GM12892 (cell line): Measurements from ENCODE around the gene GNAI2.
A peak's percentile ranks its signal among the peaks of the same experiment; 100 is the strongest.
"Not testable (repeated sequence)": the region's sequence is repeated elsewhere in the genome, so short reads cannot be mapped to it uniquely, and the experiment has no call there.

ENCODE experiments used
- DNase-seq: peaks from one replicate; pipeline ENCODE4 v3.0.0; 2011; ENCODE audit not compliant: insufficient read length
- FAIRE-seq: peaks from 2 replicates; lab custom pipeline; 2011; peaks lifted over from hg19 to GRCh38; lab: Jason Lieb, UNC
- POLR2A ChIP-seq: IDR thresholded peaks from 2 replicates; pipeline ENCODE4 v1.6.1; 2011; ENCODE audit warnings: low read depth, low read length, control low read depth
- POLR2AphosphoS5 ChIP-seq: IDR thresholded peaks from 2 replicates; pipeline ENCODE4 v1.6.1; 2011; ENCODE audit warnings: low read depth, low read length, control low read depth
- TAF1 ChIP-seq: IDR thresholded peaks from 2 replicates; pipeline ENCODE4 v1.6.1; 2011; ENCODE audit warnings: low read depth, mild to moderate bottlenecking, control low read depth, low read length, borderline replicate concordance

The GNAI2 gene

DNA sequence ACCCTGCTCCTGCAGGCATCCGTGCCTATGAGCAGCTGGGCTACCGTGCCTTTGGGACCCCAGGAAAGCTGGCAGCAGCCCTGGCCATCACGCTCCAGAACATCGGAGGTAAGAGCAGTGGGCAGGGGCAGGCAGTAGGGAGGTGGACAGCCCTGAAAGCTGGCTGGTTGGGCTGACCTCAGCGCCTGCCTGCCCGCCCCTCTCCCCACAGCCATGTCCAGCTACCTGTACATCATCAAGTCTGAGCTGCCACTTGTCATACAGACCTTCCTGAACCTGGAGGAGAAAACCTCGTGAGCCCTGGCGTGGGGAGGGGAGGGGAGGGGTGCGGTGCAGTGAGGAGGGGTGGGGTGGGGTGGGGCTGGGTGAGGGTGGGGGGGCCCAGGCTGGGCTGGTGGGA, 20.5 kb upstream of the GNAI2 start:
- DNase-seq, result no peak
- FAIRE-seq, result no peak
- no peak for TF ChIP-seq POLR2AphosphoS5

DNA sequence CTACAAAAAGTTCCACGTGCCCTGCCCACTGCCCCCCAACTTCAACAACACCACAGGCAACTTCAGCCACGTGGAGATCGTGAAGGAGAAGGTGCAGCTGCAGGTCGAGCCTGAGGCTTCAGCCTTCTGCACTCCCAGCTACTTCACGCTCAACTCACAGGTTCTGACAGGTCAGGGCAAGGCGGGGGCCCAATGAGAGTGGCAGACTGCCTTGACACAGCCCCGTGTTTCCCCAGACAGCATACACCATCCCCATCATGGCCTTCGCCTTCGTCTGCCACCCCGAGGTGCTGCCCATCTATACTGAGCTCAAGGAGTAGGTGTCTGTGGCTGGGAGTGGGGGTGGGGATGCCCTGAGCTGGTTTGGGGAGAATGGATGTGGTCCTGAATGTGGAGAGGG, 18.3 kb upstream of the GNAI2 start:
- TF ChIP-seq TAF1 (no peak), POLR2AphosphoS5 (no peak), POLR2A (no peak)
- FAIRE-seq (no peak), DNase-seq (no peak)

DNA sequence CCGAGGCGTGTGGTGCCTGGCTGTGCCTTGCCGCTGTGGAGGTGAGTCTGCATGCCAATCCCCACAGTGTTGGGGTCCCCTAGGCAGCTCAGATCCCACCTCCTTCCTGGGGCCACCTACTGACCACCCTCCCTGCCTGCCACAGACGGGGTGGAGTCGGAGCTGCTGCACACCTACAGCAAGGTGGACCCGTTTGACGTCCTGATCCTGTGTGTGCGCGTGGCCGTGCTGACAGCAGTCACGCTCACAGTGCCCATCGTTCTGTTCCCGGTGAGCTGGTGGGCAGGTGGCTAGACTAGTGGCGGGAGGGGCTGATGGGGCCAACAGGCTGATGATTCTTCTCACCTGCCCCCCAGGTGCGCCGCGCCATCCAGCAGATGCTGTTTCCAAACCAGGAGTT, 17.6 kb upstream of the GNAI2 start:
- no peak for FAIRE-seq
- TF ChIP-seq POLR2AphosphoS5 (no peak), POLR2A (no peak), TAF1 (no peak)
- no peak for DNase-seq

DNA sequence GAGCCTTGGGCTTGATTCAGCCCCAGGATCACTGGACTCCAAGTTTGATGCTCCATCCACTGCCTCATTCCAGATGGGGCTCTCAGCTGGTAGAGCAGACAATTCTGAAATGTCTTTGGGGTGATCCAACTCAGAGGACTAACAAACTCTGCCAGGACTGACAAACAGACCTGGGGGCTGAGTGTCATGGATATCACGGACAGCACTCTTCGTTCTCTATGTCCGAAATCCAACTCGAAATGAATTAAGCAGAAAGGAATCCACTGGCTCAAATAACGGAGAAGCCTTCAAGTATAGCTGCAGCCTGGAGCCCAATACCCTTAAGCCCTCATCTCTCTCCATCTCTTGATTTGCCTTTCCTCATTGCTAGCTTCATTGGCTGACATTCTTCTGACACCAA, 16.7 kb upstream of the GNAI2 start:
- no peak for TF ChIP-seq TAF1
- TF ChIP-seq POLR2AphosphoS5, result no peak
- TF ChIP-seq POLR2A, result no peak

DNA sequence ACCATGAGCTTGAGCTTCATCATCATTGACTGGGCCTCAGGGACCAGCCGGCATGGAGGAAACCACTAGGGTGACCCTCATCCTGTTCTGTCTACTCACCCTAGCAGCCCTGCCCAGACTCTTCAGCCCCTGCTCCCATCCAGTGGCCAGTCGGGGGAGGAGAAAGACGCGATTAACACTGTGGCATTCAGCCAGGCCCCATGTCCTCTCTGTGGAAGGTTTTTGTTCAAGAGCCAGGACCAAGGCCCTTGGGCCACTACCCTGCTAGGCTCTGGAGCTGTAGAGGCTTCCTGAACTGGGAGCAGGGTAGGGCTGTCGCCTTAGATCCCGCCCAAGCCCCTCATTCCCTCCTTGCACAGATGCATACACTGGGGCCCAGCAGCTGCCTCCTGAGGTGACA, 15.9 kb upstream of the GNAI2 start:
- FAIRE-seq (no peak), DNase-seq (no peak)
- TF ChIP-seq TAF1, result no peak
- no peak for TF ChIP-seq POLR2A
- no peak for TF ChIP-seq POLR2AphosphoS5

More for the DNA sequence above, 16.7 kb upstream of the GNAI2 start:
- FAIRE-seq (no peak), DNase-seq (no peak)

DNA sequence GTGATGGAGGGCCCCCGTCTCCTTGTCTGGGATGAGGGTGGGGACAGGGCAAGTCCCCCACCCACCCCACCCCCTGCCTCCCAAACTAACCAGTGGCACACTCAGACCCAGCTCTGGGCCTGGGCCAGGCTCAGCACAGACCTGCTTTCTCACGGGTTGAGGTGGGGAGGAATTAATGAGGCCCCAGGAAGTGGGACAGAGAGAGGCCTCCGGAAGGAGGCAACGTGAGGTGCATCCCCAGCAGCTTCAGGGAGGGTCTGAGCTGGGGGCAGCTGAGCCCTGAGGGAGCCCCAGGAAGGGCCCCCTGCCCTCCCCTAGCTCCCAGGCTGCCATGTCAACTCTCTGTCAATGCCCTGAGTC, 15.0 kb upstream of the GNAI2 start:
- FAIRE-seq, result no peak

DNA sequence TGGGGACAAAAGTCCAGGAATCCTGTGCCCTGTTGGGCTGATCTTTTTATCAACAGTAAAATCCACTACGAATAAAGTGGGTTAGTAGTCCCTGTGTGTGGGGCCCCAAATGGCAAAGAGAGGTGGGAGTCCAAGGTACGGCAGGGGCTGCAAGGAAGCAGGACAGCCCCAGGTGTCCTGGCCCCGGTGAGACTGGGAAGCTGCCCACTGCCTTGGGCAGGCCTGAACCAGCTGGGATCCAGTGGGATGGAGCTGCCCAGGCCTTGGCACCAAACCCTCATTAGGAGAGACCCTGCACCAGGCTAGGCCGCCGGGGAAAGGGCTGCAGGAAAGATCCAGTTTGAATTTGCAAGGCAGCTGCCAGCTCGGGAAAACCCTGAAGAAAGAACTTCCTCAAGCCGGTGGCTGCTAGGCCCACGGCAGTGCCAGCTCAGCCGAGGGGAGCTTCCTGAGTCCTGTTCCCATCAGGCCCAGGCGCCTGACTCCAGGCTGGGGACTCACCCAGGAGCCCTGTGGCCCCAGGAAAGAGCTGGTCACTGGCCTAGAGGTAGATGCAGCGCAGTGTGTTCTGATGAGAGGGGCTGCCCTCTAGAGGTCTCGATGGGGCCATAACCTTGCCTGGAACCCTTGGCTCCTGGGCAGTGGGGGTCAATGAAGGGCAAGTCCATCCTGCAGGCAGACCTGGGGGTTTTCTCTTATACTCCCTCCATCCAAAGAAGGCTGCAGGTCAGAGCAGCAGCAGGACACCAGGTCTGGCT, 14.4 kb upstream of the GNAI2 start:
- FAIRE-seq (no peak), DNase-seq (no peak)
- TF ChIP-seq TAF1, result no peak
- TF ChIP-seq POLR2A, result no peak
- no peak for TF ChIP-seq POLR2AphosphoS5

More for the DNA sequence above, 15.0 kb upstream of the GNAI2 start:
- TF ChIP-seq POLR2A (no peak), TAF1 (no peak), POLR2AphosphoS5 (no peak)
- DNase-seq, result no peak

DNA sequence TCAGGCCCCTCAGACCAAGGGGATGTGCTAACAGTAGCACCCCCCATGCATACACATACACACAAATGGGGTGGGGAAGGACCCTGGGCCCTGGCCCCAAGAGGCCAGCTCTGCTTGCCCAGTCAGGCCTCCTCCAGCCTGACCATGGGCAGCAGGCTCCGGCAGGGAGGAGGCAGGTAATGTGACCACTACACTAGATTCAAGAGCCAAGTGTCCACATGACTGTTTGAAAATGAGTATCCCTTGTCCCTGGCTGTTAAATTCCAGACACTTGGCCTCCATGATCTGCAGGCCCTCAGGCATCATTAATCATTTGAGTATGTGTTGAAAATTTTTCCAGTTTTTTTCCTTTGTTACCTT, 13.9 kb upstream of the GNAI2 start:
- no peak for FAIRE-seq
- TF ChIP-seq TAF1 (no peak), POLR2A (no peak), POLR2AphosphoS5 (no peak)
- no peak for DNase-seq

DNA sequence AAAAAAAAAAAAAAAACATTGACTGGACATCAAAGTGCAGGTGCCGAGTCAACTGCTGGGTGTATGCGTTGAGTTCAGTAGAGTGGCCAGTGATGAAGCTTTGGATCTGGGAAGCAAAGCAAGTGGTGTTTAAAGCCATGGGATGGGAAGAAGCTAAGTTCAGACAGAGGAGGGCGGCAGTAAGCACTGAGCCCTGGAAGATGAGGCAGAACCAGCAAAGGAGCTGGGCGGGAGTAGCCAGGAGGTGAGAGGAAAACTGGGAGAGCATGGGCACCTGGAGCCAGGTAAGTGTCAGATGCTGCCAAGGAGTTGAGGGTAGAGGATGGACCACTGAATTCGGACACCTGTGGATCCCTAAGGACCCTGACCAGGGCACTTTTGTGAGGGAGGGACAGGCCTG, 11.4 kb upstream of the GNAI2 start:
- TF ChIP-seq POLR2A, result no peak
- TF ChIP-seq TAF1, result no peak
- no peak for TF ChIP-seq POLR2AphosphoS5
- DNase-seq, result no peak
- no peak for FAIRE-seq

DNA sequence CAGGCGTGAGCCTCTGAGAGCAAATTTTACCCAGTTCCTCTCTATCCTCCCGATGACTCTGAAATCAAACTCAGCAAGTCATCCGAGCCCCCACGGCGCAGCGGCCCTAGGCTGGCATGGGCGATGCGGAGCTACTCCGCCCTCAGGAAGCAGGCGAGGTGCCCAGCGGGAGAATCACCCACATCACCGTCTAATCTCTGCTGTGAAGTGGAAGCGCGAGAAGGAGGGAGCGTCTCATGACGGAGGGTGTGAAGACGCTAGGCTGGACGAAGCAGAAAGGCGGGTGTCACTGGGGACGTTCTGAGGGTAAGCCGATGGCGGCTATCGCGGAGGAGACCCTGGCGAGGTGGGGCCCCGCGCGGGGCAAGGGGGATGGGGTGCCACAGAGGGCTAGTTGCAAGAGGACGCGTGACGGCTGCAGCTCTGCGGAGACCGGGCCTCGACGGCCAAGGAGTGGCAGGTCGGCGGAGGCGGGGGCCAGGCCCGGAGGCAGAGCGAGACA, 9.1 kb upstream of the GNAI2 start:
- DNase-seq (no peak), FAIRE-seq (no peak)
- TF ChIP-seq POLR2AphosphoS5 (no peak), TAF1 (no peak), POLR2A (no peak)

DNA sequence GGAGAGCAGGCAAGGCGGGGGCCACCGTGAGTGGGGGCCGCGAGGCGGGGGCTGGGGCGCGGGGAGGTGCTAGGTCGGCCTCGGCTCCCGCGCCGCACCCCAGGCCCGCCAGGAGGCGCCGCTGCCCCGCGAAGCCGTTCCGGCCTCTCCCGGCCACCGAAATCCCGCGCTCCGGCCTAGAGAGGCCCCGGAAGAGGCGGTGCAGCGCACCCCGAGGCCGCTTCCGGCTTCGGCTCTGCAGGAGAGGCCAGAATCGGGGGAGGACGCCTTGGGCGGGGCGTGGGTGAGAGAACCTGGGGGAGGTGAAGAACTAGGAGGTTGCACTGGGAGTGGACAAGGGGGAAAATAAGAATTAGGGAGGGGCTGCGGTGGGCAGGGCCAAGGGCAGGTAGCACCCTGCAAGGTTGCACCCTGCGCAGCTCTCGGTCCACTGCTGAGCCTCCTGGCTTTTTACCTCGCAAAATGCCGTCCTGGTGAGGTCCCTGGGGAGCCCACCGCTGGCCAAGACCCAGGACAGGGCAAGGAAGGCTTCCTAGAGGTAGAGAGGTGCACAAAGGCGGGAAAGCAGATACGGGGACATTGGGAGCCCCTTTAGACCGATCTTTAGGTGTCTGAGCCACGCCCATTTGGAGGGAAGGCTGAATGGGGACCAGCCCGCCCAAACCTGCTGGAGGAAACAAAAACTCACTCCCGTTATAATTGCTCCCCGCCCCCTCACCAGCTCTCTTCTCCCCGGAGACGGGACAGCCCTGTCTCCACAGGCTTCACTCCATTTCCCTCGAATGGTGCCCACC, 8.4 kb upstream of the GNAI2 start:
- no peak for TF ChIP-seq POLR2AphosphoS5
- TF ChIP-seq POLR2A, result peak; percentile 75
- TF ChIP-seq TAF1, result 0 out of 2 replicates have a peak, but pooled peaks have one; percentile 25
- FAIRE-seq (peak; percentile 93), DNase-seq (peak; percentile 99)

DNA sequence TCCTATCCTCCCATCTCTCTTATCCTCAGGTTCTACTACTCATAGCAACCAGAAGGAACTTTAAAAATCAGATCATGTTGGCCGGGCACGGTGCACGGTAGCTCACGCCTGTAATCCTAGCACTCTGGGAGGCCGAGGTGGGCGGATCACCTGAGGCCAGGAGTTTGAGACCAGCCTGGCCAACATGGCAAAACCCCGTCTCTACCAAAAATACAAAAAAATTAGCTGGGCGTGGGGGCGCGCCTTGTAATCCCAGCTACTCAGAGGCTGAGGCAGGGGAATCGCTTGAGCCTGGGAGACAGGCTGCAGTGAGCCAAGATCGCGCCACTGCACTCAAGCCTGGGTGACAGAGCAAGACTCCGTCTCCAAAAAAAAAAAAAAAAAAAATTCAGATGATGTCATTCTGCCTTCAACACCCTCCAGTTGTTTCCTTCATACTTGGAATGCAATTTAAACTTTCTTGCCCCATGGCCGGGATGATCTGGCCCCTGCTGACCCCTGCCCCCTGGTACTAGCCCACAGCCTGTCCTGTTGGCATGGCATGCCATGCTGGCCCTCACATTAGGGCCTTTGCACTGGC, 7.7 kb upstream of the GNAI2 start:
- not testable (repeated sequence) for FAIRE-seq

More for the DNA sequence above, 7.7 kb upstream of the GNAI2 start:
- DNase-seq, result not testable (repeated sequence)
